ENCODE measurements around the gene IL17C. TPM values are rescaled to one million over a fixed set of nuclear protein-coding genes. Genes with fewer than 3 reads are reported as not detected.

IL17C gene
- total and polyA plus RNA-seq, 9 of the 15 experiments (the other 6 are each of a cell fraction or from before 2014, with no cell fraction given) = not detected

GRCh38 chr16:88630941-88631340 is 7.4 kb upstream of the IL17C start:
- in situ Hi-C loops (cut with MboI) (no loop called here), intact Hi-C loops (cut with micrococcal nuclease) (no loop called here)
- Histone ChIP-seq H4K20me1 (replicated peaks; ENCODE audit: control insufficient read depth, insufficient read depth, low read length) (peaks cover 15% of the 10 kb centered on the region; the same call in 1 of the 2 replicates), H3K4me2 (ENCODE audit: insufficient read depth, low read length) (no peak overlapping the region), H3K36me3 (ENCODE audit: control insufficient read depth, insufficient read depth, low read length) (peaks cover 72% of the 10 kb centered on the region), H3K4me3 (no peak overlapping the region), H3K27me3 (ENCODE audit: control insufficient read depth in 2 of 2, insufficient read depth in 2 of 2, low read length in 2 of 2) (no peaks in the 10 kb centered on the region), H3K9ac (ENCODE audit: insufficient read depth in 1 of 2, low read depth in 2 of 2, low read length in 2 of 2) (no peak overlapping the region), H3K9me3 (replicated peaks; ENCODE audit: control insufficient read depth, insufficient read depth, low read depth, low read length) (no peaks in the 10 kb centered on the region), H3K27ac (ENCODE audit: extremely low read depth, low read depth, low read length) (no peak overlapping the region), H3K79me2 (ENCODE audit: control insufficient read depth, insufficient read depth, low read length) (no peaks in the 10 kb centered on the region), H3K4me1 (replicated peaks in 1 of 2; ENCODE audit: control insufficient read depth in 2 of 2, insufficient read depth in 2 of 2, low read length in 2 of 2) (peaks cover 25 to 63% of the 10 kb centered on the region in 2 experiments), H2AFZ (ENCODE audit: low read depth, low read length) (no peak overlapping the region), H3K9me1 (ENCODE audit: control insufficient read depth, insufficient read depth, low read length) (no peaks in the 10 kb centered on the region)
- TF ChIP-seq ARID4B (CRISPR knock-in tag; IDR thresholded peaks at IDR 0.05) (no peak), POLR2G (IDR thresholded peaks at IDR 0.05; ENCODE audit: low read depth, low read length) (peak; percentile 66)
- FAIRE-seq (no peak), DNase-seq (ENCODE audit: extremely low read depth in 1 of 4, low spot score in 3 of 4) (no peak), ATAC-seq (no peak)
- ChIA-PET POLR2A (interaction anchor here (0.6 kb wide), 2 partner anchors 8 to 14 kb away, joined by 3 read pairs; no protein-coding TSS in a partner anchor), CTCF (ENCODE audit: low intra/inter-chr PET ratio) (no interaction called here)
- BruUV-seq (replicated peaks) = no TSS peak
- 94% methylated on average over 23 of the region's 23 CpGs for WGBS (ENCODE audit: insufficient coverage, low coverage, missing lambda C conversion rate)

Measured in K562 (cell line).